ENCODE measurements around the gene UBXN10.
A peak's percentile ranks its signal among the peaks of the same experiment; 100 is the strongest.

UBXN10 gene

GRCh38 chr1:20151906-20152598 lies 33.8 kb upstream of the UBXN10 start:
- DNase-seq, result peak in 51 of 56 donors; percentile 22 to 87 (median 62)

GRCh38 chr1:20152599-20152930 lies 33.3 kb upstream of the UBXN10 start:
- no peak for DNase-seq

GRCh38 chr1:20153000-20153418 lies 32.9 kb upstream of the UBXN10 start:
- peak in 43 of 56 donors; percentile 11 to 75 (median 46) for DNase-seq

- DNase-seq, result no peak
These were observed 31.5 kb upstream of the UBXN10 start for GRCh38 chr1:20154301-20154831.

- no peak for DNase-seq
These were observed 27.4 kb upstream of the UBXN10 start for GRCh38 chr1:20158358-20159070.

- no peak for DNase-seq
These were observed 25.9 kb upstream of the UBXN10 start for GRCh38 chr1:20160034-20160433.

- DNase-seq, result peak in 14 of 56 donors; percentile 8 to 47 (median 20)
These were observed 21.1 kb upstream of the UBXN10 start for GRCh38 chr1:20164694-20165202.

GRCh38 chr1:20165522-20165951 lies 20.4 kb upstream of the UBXN10 start:
- no peak for DNase-seq

- peak in 1 of 56 donors; percentile 10 for DNase-seq
These were observed 19.8 kb upstream of the UBXN10 start for GRCh38 chr1:20166051-20166450.

- no peak for DNase-seq
These were observed 18.8 kb upstream of the UBXN10 start for GRCh38 chr1:20167126-20167525.

- DNase-seq, result peak in 13 of 56 donors; percentile 9 to 46 (median 23)
These were observed 17.1 kb upstream of the UBXN10 start for GRCh38 chr1:20168564-20169491.

GRCh38 chr1:20169932-20170331 lies 16.0 kb upstream of the UBXN10 start:
- no peak for DNase-seq

- no peak for DNase-seq
These were observed 13.8 kb upstream of the UBXN10 start for GRCh38 chr1:20172033-20172590.

- peak in 1 of 56 donors; percentile 21 for DNase-seq
These were observed 10.8 kb upstream of the UBXN10 start for GRCh38 chr1:20174937-20175666.

GRCh38 chr1:20178634-20179370 lies 7.1 kb upstream of the UBXN10 start:
- DNase-seq, result no peak

- no peak for DNase-seq
These were observed 6.3 kb upstream of the UBXN10 start for GRCh38 chr1:20179371-20180128.

GRCh38 chr1:20180129-20180843 lies 5.6 kb upstream of the UBXN10 start:
- DNase-seq, result no peak

GRCh38 chr1:20180844-20181207 lies 5.1 kb upstream of the UBXN10 start:
- no peak for DNase-seq

Measured in nucleus accumbens (tissue), 56 donors.